Pancreas (tissue), 10 donors: ENCODE results near the gene TRIM41. TPM values are rescaled to one million over a fixed set of nuclear protein-coding genes. Genes with fewer than 3 reads are reported as not detected.
"Not testable (repeated sequence)": the region's sequence is repeated elsewhere in the genome, so short reads cannot be mapped to it uniquely, and the experiment has no call there.

Source experiments
- ATAC-seq, 4 donors: fragments of 200-7000 bp; cut with Tn5 transposase; one replicate each; pipeline versions ENCODE4 v1.8.0 to v1.9.1; 2020; ENCODE audit warnings: mild to moderate bottlenecking in 4 of 4, moderate library complexity in 4 of 4
- DNase-seq, 6 donors: peaks; one replicate each; pipeline ENCODE4 v3.0.0-alpha.2; 2020
- FAIRE-seq: peaks from 2 replicates; lab custom pipeline; 2012; peaks lifted over from hg19 to GRCh38; lab: Jason Lieb, UNC
- H3K27ac ChIP-seq, 4 donors: fragments of 200-600 bp; sonication (generic); 1 replicate in 3 of 4; 2 replicates in 1 of 4; pipeline versions ENCODE4 v1.5.0 to v1.8.0; 2020
- H3K27me3 ChIP-seq, 4 donors: fragments of 200-600 bp; one replicate each; pipeline ENCODE4 v1.8.0; 2021
- H3K36me3 ChIP-seq, 3 donors: fragments of 200-600 bp; sonication (generic) in 1 of 3; one replicate each; pipeline versions ENCODE4 v1.5.0 to v1.8.0; 2020 to 2021
- H3K4me1 ChIP-seq, 3 donors: fragments of 200-600 bp; one replicate each; pipeline ENCODE4 v1.8.0; 2021
- H3K4me3 ChIP-seq, 4 donors: fragments of 200-600 bp; sonication (generic) in 2 of 4; one replicate each; pipeline versions ENCODE4 v1.5.0 to v1.8.0; 2020 to 2021
- H3K9me3 ChIP-seq, 4 donors: fragments of 200-600 bp; one replicate each; pipeline ENCODE4 v1.8.0; 2021
- CTCF ChIP-seq, 4 donors: fragments of 200-600 bp; sonication (generic) in 3 of 4; IDR thresholded peaks; one replicate each; pipeline versions ENCODE4 v1.5.0 to v1.8.0; 2021; ENCODE audit warnings: antibody characterized with exemption in 4 of 4
- WGBS, 2 donors: extraction: QIAGEN DNeasy Blood & Tissue Kit; methylation state at CpG; one replicate each; pipeline ENCODE4 v1.1.7; 2013; 5-methylcytosine and 5-hydroxymethylcytosine counted together
- intact Hi-C, 3 donors: fragments of 100-400 bp; cut with DNase I; formaldehyde crosslinking; loops; one replicate each; pipeline versions ENCODE4 v1.11.1 to v1.14.2; 2022
- microRNA-seq, 2 donors: library from miRNA; unstranded; fragments of <30 nt; microRNA quantifications; one replicate each; pipeline versions ENCODE4 to v1.1.0, GENCODE V29; 2019 to 2020
- polyA plus RNA-seq, 2 donors: library from polyadenylated mRNA; stranded (reverse); fragments of 200-250 nt; gene quantifications; one replicate each; pipeline ENCODE4 v1.2.3, GENCODE V29; 2013
- total RNA-seq, 6 donors: library from RNA; stranded (reverse); fragmentation: NEBNext Ultra II Directional in 4 of 6; extraction: Animal tissue kit (Norgen Biotek cat#: 25700) in 4 of 6; gene quantifications; one replicate each; pipeline versions ENCODE4 v1.2.1 to v1.2.4, GENCODE V29; 2021 to 2023
- donor health status: healthy with polysubstance abuse.
- donor health status: DM: no; HTN: no; CAD: no; lungs with moderate emphysema.
- donor health status: DM: no; HTN: no; CAD: no.
- donor health status: control.
- donor health status: control.
- donor health status: Bipolar disorder and iron deficiency.
- donor health status: DM: yes; HTN: yes; CAD: no.
- donor health status: DM: no; HTN: no; CAD: no.
- donor health status: DM: no; HTN: no; CAD: no.
- donor health status: DM: yes; HTN: yes; CAD: no.

The TRIM41 gene
- total and polyA plus RNA-seq, 8 donors: 11.4 to 28.7 (median 14.7) TPM

- intact Hi-C loops: no loop called here
- TF ChIP-seq CTCF (IDR thresholded peaks at IDR 0.05): no peak
- H3K4me1 ChIP-seq: no peaks in the 10 kb centered on the region
- no peaks in the 10 kb centered on the region for H3K9me3 ChIP-seq
- no peak overlapping the region for H3K4me3 ChIP-seq
- no peak for DNase-seq
- no peak for FAIRE-seq
- WGBS, 2 donors: 85 to 87% methylated on average over 7 of the region's 7 CpGs
- H3K27me3 ChIP-seq: no peaks in the 10 kb centered on the region
- H3K36me3 ChIP-seq: no peaks in the 10 kb centered on the region
- ATAC-seq: no peak
- no peak overlapping the region for H3K27ac ChIP-seq
Measured at GRCh38 chr5:181282874-181283273, 59.8 kb downstream of the TRIM41 start.

DNA sequence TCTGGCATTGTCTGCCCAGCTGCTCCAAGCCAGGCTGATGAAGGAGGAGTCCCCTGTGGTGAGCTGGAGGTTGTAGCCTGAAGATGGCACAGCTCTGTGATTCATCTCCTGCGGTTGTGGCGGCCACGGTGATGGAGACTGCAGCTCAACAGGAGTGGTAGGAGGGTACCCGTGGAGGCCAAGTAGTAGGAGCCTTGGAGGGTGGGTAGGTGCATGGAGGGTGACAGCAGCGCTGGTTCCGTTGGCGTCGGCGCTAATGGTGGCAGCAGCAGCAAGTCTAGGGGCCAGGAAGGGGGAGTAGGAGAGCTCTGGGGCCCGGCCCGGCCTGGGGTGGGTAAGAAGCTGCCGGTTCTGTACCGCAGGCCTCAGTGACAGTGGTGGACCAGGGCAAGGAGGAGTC lies 60.3 kb downstream of the TRIM41 start:
- Histone ChIP-seq H3K27me3 (no peaks in the 10 kb centered on the region), H3K4me1 (no peaks in the 10 kb centered on the region), H3K4me3 (no peak overlapping the region), H3K9me3 (no peaks in the 10 kb centered on the region), H3K27ac (no peak overlapping the region), H3K36me3 (no peaks in the 10 kb centered on the region)
- no peak for FAIRE-seq
- ATAC-seq: no peak
- 74 to 84% methylated on average over 13 of the region's 13 CpGs for WGBS, 2 donors
- DNase-seq: no peak
- TF ChIP-seq CTCF (IDR thresholded peaks at IDR 0.05): no peak
- intact Hi-C loops: no loop called here

DNA sequence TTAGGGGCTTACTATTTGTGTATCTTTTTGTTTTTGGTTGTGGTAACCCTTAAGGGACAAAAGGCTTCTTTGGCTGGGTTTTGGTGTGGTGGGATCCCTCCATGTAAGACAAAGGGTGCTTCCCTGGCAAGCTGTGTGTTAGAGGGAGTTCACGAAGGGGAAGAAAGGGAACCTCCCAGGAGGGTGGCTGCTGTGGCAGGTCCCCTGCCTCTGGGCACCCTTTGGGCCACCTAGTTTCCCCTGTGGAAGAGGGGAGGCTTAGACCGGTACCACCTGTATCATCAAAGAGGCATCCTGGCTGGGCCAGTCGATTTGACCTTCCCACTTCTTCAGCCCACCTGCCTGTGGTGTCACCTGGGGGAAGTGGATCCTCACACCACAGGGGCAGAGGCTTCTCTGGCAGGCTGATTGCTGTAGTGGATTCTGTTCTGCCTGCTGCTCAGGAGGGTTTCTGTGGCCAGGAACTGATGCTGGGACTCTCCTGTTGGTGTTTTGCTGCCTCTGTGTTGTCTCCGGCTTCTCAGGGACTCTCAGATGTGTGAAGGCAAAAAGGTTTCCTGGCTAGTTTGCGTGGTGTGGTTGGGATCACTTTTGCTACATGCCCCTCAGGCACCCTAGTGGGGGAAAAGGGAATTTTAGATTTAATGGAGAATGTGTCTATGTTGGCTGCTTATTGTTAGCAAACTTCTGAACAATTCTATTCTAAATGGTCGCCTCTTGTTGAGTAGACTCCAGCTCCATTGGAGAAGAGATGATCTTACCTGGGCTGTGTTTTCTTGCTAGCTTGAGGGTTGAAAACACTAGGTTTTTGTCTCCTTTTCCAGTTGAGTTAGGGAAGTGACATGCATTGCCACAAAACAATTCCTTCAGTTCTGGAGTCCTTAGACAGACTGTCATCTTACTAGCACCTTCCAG lies 61.0 kb downstream of the TRIM41 start:
- H3K4me1 ChIP-seq, FAIRE-seq, ATAC-seq, H3K27ac ChIP-seq, H3K4me3 ChIP-seq, H3K27me3 ChIP-seq, intact Hi-C loops, DNase-seq, H3K36me3 ChIP-seq, H3K9me3 ChIP-seq: not testable (repeated sequence)
- 53 to 70% methylated on average over 5 to 6 of the region's 6 CpGs for WGBS, 2 donors

Small RNA genes lying within 50 kb of the gene (microRNA-seq; reads per million reads assigned to microRNA genes)
- gene MIR4638: 0 to 0.88 reads per million in 2 donors

Other genes with a start within 250 kb of the TRIM41 start
- gene BTNL3, start 234.4 kb upstream of the TRIM41 start, total RNA-seq: under 1 TPM in 2 of 6 donors, not detected in 4; 0.09 to 0.14 TPM
- under 1 TPM in 1 of 2 donors, not detected in 1; 0.14 TPM for gene BTNL3, start 234.4 kb upstream of the TRIM41 start, polyA plus RNA-seq
- 10 to 100 TPM in 1 of 6 donors, 1 to 10 TPM in 5; 2.7 to 21.2 (median 5.6) TPM for gene BTNL9, start 183.0 kb upstream of the TRIM41 start, total RNA-seq
- gene BTNL9, start 183.0 kb upstream of the TRIM41 start, polyA plus RNA-seq: 10 to 100 TPM; 38.2 to 57.0 TPM
- gene OR2V1, start 92.1 kb upstream of the TRIM41 start, total RNA-seq: not detected
- gene OR2V1, start 92.1 kb upstream of the TRIM41 start, polyA plus RNA-seq: not detected
- not detected for gene OR2V2, start 75.7 kb upstream of the TRIM41 start, total RNA-seq
- not detected for gene OR2V2, start 75.7 kb upstream of the TRIM41 start, polyA plus RNA-seq
- gene TRIM7, start 18.1 kb upstream of the TRIM41 start, total RNA-seq: 10 to 100 TPM in 1 of 6 donors, 1 to 10 TPM in 5; 1.9 to 11.1 (median 3.9) TPM
- 1 to 10 TPM; 2.4 to 3.0 TPM for gene TRIM7, start 18.1 kb upstream of the TRIM41 start, polyA plus RNA-seq
- 1,000 to 10,000 TPM in 5 of 6 donors, 100 to 1,000 TPM in 1; 974 to 1,629 (median 1,266) TPM for gene RACK1, start 20.6 kb downstream of the TRIM41 start, total RNA-seq
- gene RACK1, start 20.6 kb downstream of the TRIM41 start, polyA plus RNA-seq: 1,000 to 10,000 TPM; 1,162 to 1,304 TPM
- 10 to 100 TPM in 1 of 6 donors, 1 to 10 TPM in 5; 5.6 to 10.4 (median 7.4) TPM for gene TRIM52, start 37.9 kb downstream of the TRIM41 start, total RNA-seq
- 10 to 100 TPM; 12.8 to 18.1 TPM for gene TRIM52, start 37.9 kb downstream of the TRIM41 start, polyA plus RNA-seq
- gene OR4F3, start 144.0 kb downstream of the TRIM41 start, total RNA-seq: under 1 TPM in 2 of 6 donors, not detected in 4; 0.23 to 0.24 TPM
- not detected for gene OR4F3, start 144.0 kb downstream of the TRIM41 start, polyA plus RNA-seq